Suprapubic skin (tissue), 4 donors: ENCODE data around the gene RAB12.

Source experiments
- CTCF ChIP-seq, 2 donors: fragments of 200-600 bp in 1 of 2; fragments of 450-650 bp in 1 of 2; sonication (generic) in 1 of 2; IDR thresholded peaks; one replicate each; pipeline ENCODE4 v1.5.1; 2016 to 2019; ENCODE audit warnings: antibody characterized with exemption in 2 of 2, mild to moderate bottlenecking in 1 of 2, moderate library complexity in 1 of 2
- POLR2A ChIP-seq, 2 donors: fragments of 450-650 bp; IDR thresholded peaks; one replicate each; pipeline ENCODE4 v1.6.1; 2017; ENCODE audit warnings: antibody characterized with exemption in 2 of 2, mild to moderate bottlenecking in 2 of 2, moderate library complexity in 2 of 2
- POLR2AphosphoS5 ChIP-seq, 3 donors: sonication (generic); formaldehyde crosslinking; IDR thresholded peaks; one replicate each; pipeline ENCODE4 v1.6.1; 2017; ENCODE audit warnings: antibody characterized with exemption in 3 of 3

- no peak for TF ChIP-seq CTCF (IDR thresholded peaks at IDR 0.05)
- TF ChIP-seq POLR2A (IDR thresholded peaks at IDR 0.05), result no peak
- no peak for TF ChIP-seq POLR2AphosphoS5 (IDR thresholded peaks at IDR 0.05)
Observed at GRCh38 chr18:8602040-8602439, 7.2 kb upstream of the RAB12 start.
